OCI-LY1 (cell line): Measurements from ENCODE around the gene IGF1R.

Experiments
- H2AFZ ChIP-seq: fragments of 200-600 bp; sonication (generic), shearing (Covaris generic); 2 replicates; pipeline ENCODE4 v1.6.0; 2014; ENCODE audit warnings: antibody characterized with exemption, mild to moderate bottlenecking, low read length
- H3F3A ChIP-seq: fragments of 200-600 bp; sonication (generic), shearing (Covaris generic); 2 replicates; pipeline ENCODE4 v1.6.0; 2014; ENCODE audit warnings: mild to moderate bottlenecking, antibody characterized with exemption, low read length, moderate library complexity; ENCODE audit not compliant: insufficient read depth
- H3K27ac ChIP-seq: fragments of 200-600 bp; sonication (generic); 2 replicates; pipeline ENCODE4 v1.5.1; 2014; ENCODE audit warnings: low read length, mixed run types, mild to moderate bottlenecking, low read depth; ENCODE audit not compliant: poor library complexity, severe bottlenecking
- H3K27me3 ChIP-seq: fragments of 200-600 bp; sonication (generic); 2 replicates; pipeline ENCODE4 v1.6.0; 2014; ENCODE audit warnings: antibody characterized with exemption, mild to moderate bottlenecking, low read length, moderate library complexity; ENCODE audit not compliant: insufficient read depth
- H3K36me3 ChIP-seq: fragments of 200-600 bp; sonication (generic); 2 replicates; pipeline ENCODE4 v1.6.1; 2014; ENCODE audit warnings: mild to moderate bottlenecking, antibody characterized with exemption, low read length, moderate library complexity, mixed read lengths; ENCODE audit not compliant: insufficient read depth
- H3K4me1 ChIP-seq: fragments of 200-600 bp; sonication (generic); 2 replicates; pipeline ENCODE4 v1.5.1; 2014; ENCODE audit warnings: mild to moderate bottlenecking, low read length, moderate library complexity; ENCODE audit not compliant: insufficient read depth, severe bottlenecking
- H3K4me2 ChIP-seq: fragments of 200-600 bp; sonication (generic), shearing (Covaris generic); 2 replicates; pipeline ENCODE4 v1.6.1; 2014; ENCODE audit warnings: low read length
- H3K4me3 ChIP-seq: fragments of 200-600 bp; sonication (generic); 2 replicates; pipeline ENCODE4 v1.5.1; 2014; ENCODE audit warnings: low read length, low read depth, mild to moderate bottlenecking, mixed read lengths; ENCODE audit not compliant: poor library complexity, severe bottlenecking
- H3K79me2 ChIP-seq: fragments of 200-600 bp; shearing (Covaris generic); 2 replicates; pipeline ENCODE4 v1.6.1; 2016; ENCODE audit warnings: mixed run types, low read length, mixed read lengths; ENCODE audit not compliant: insufficient read depth
- H3K9ac ChIP-seq: fragments of 200-600 bp; sonication (generic), shearing (Covaris generic); 2 replicates; pipeline ENCODE4 v1.6.1; 2014; ENCODE audit warnings: mild to moderate bottlenecking, low read length, mixed read lengths
- H3K9me2 ChIP-seq: fragments of 200-600 bp; sonication (generic), shearing (Covaris generic); 2 replicates; pipeline ENCODE4 v1.6.1; 2014; ENCODE audit warnings: low read depth, mild to moderate bottlenecking, low read length, mixed read lengths
- H3K9me3 ChIP-seq: fragments of 200-600 bp; shearing (Covaris generic); 2 replicates; pipeline ENCODE4 v1.6.1; 2014; ENCODE audit warnings: low read length, mixed read lengths
- H4K20me1 ChIP-seq: fragments of 200-600 bp; sonication (generic), shearing (Covaris generic); 2 replicates; pipeline ENCODE4 v1.6.0; 2016; ENCODE audit warnings: mild to moderate bottlenecking, low read length; ENCODE audit not compliant: insufficient read depth
- CTCF ChIP-seq: fragments of 200-600 bp; sonication (generic), shearing (Covaris generic); IDR thresholded peaks from 2 replicates; pipeline ENCODE4 v1.5.1; 2017; ENCODE audit warnings: mild to moderate bottlenecking, antibody characterized with exemption, low read length, moderate library complexity, mixed read lengths
- EZH2 ChIP-seq: fragments of 200-600 bp; sonication (generic), shearing (Covaris generic); IDR thresholded peaks from 2 replicates; pipeline ENCODE4 v1.8.0; 2017; ENCODE audit warnings: borderline replicate concordance, mixed run types, mild to moderate bottlenecking, antibody characterized with exemption, low read length, moderate library complexity, mixed read lengths

IGF1R gene

DNA sequence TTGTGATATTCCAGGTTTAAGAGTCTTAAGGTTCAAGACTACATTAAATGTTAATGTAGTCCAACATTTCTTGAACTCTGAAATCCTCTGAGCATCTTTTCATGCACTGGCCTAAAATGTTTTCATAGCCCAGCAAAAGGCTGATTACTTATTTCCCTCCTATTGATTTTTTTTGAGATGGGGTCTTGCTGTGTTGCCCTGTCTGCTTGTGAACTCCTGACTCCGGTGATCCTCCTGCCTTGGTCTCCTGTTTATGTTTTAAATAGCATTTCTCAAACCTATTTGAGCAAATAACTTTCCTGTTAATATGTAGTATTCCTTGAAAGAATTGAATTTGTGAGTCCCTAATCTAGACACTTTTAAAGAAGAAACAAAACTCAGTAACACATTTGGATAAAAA is 133.5 kb downstream of the IGF1R start:
- H3K27ac ChIP-seq: no peak overlapping the region
- no peaks in the 10 kb centered on the region for H3F3A ChIP-seq
- H2AFZ ChIP-seq: no peak overlapping the region
- H3K27me3 ChIP-seq: no peaks in the 10 kb centered on the region
- H3K4me2 ChIP-seq: no peak overlapping the region
- no peak overlapping the region for H3K4me3 ChIP-seq
- no peak for TF ChIP-seq EZH2
- no peak for TF ChIP-seq CTCF
- H3K79me2 ChIP-seq: no peaks in the 10 kb centered on the region
- H3K4me1 ChIP-seq: no peaks in the 10 kb centered on the region
- H3K36me3 ChIP-seq: no peaks in the 10 kb centered on the region
- H3K9me2 ChIP-seq: no peaks in the 10 kb centered on the region
- no peaks in the 10 kb centered on the region for H4K20me1 ChIP-seq
- no peak overlapping the region for H3K9ac ChIP-seq
- no peaks in the 10 kb centered on the region for H3K9me3 ChIP-seq

DNA sequence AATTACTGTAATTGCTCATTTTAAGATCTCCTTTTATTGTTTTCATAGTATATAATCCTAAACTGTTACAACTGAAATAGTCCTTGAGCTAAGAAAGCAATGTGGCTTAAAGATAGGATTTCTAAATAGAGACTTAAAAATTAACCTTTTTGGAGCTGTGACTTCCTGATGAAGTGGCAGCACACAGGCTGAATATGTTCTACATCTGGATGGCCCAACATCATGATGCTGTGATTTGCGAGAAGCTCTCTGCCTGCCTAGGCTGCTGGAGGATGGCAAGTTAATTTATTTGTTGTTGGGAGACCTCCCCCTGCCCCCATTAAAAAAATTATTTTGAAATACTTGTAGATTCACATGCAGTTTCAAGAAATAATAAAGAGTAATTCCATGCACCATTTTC is 134.5 kb downstream of the IGF1R start:
- Histone ChIP-seq H3K4me2 (no peak overlapping the region), H3K79me2 (no peaks in the 10 kb centered on the region), H3K9ac (no peak overlapping the region)

DNA sequence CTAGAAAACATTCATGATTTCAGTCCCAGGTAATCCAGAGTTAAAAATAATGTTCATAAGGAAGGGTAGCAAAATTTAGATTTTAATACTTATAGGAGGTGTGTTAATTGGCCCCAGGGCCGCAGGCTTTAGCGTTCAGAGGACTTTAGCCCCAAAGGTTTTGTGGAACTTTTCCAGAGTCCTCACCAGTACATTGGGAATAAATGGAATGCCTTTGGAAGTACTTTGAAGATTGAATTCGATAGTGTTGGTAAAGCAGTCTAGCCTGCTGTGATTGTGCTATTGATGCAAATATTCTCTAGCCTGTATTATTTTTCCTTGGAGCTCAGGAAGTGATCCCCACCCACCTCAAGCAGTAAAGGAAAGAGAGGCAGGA is 137.1 kb downstream of the IGF1R start:
- Histone ChIP-seq H3K27ac (no peak overlapping the region), H3K4me1 (no peaks in the 10 kb centered on the region)

More for the DNA sequence above, 134.5 kb downstream of the IGF1R start:
- Histone ChIP-seq H3F3A (no peaks in the 10 kb centered on the region), H3K9me2 (no peaks in the 10 kb centered on the region), H3K9me3 (no peaks in the 10 kb centered on the region), H2AFZ (no peak overlapping the region), H3K4me1 (no peaks in the 10 kb centered on the region), H3K27ac (no peak overlapping the region), H4K20me1 (no peaks in the 10 kb centered on the region), H3K36me3 (no peaks in the 10 kb centered on the region), H3K4me3 (no peak overlapping the region), H3K27me3 (no peaks in the 10 kb centered on the region)
- TF ChIP-seq EZH2: no peak
- TF ChIP-seq CTCF: no peak

More for the DNA sequence above, 137.1 kb downstream of the IGF1R start:
- H3K9ac ChIP-seq: no peak overlapping the region
- H3K9me2 ChIP-seq: no peaks in the 10 kb centered on the region
- no peak overlapping the region for H2AFZ ChIP-seq
- H3K9me3 ChIP-seq: no peaks in the 10 kb centered on the region
- H3K36me3 ChIP-seq: no peaks in the 10 kb centered on the region
- no peaks in the 10 kb centered on the region for H4K20me1 ChIP-seq
- no peak for TF ChIP-seq EZH2
- no peak for TF ChIP-seq CTCF
- no peak overlapping the region for H3K4me2 ChIP-seq
- H3K4me3 ChIP-seq: no peak overlapping the region
- H3K27me3 ChIP-seq: 0 out of 2 replicates have a peak, but pooled peaks cover 6% of the 10 kb centered on the region
- H3K79me2 ChIP-seq: no peaks in the 10 kb centered on the region
- H3F3A ChIP-seq: no peaks in the 10 kb centered on the region
